DOHH2 (cell line): ENCODE results near the gene HOXB13.

Experiments
- CTCF ChIP-seq: fragments of 200-600 bp; sonication (generic); IDR thresholded peaks from one replicate; pipeline ENCODE4 v1.5.1; 2014; ENCODE audit warnings: antibody characterized with exemption, mild to moderate bottlenecking, low read depth, low read length; ENCODE audit not compliant: poor library complexity, severe bottlenecking
- EZH2phosphoT487 ChIP-seq: fragments of 200-600 bp; sonication (generic); IDR thresholded peaks from 2 replicates; pipeline ENCODE4 v1.6.1; 2017; ENCODE audit warnings: borderline replicate concordance, mild to moderate bottlenecking, antibody characterized with exemption, low read length, moderate library complexity, mixed read lengths

- TF ChIP-seq CTCF (no peak), EZH2phosphoT487 (no peak)
Measured at GRCh38 chr17:48722915-48723422, 5.6 kb downstream of the HOXB13 start, which contains the start of gene PRAC2.
